A549 (cell line): Measurements from ENCODE around the gene TYW3.

Experiments
- CTCF ChIP-seq: fragments of >200 bp; sonication (Bioruptor Twin); formaldehyde crosslinking; IDR thresholded peaks from 3 replicates; pipeline ENCODE4 v1.5.1; 2016
- EP300 ChIP-seq, 2 experiments: fragments of >200 bp; sonication (Bioruptor Twin); formaldehyde crosslinking; IDR thresholded peaks; 2 replicates in 1 of 2; 3 replicates in 1 of 2; pipeline ENCODE4 v1.6.1; 2016 to 2017
- HMGXB4 ChIP-seq: fragments of 250-450 bp; sonication (Bioruptor Pico); IDR thresholded peaks from 2 replicates; pipeline ENCODE4 v1.5.0; 2021; ENCODE audit warnings: mild to moderate bottlenecking, moderate library complexity, borderline replicate concordance
- JUN ChIP-seq, 2 experiments: fragments of >200 bp; sonication (Bioruptor Twin); formaldehyde crosslinking; IDR thresholded peaks; 2 replicates in 1 of 2; 3 replicates in 1 of 2; pipeline ENCODE4 v1.6.1; 2016 to 2017
- KDM1A ChIP-seq: fragments of 200-600 bp; sonication (generic); IDR thresholded peaks from 2 replicates; pipeline ENCODE4 v1.6.1; 2016; ENCODE audit warnings: low read depth, mild to moderate bottlenecking
- MAX ChIP-seq: IDR thresholded peaks from 2 replicates; pipeline ENCODE4 v1.6.1; 2012
- MYC ChIP-seq: IDR thresholded peaks from 2 replicates; pipeline ENCODE4 v1.6.1; 2012; ENCODE audit warnings: mild to moderate bottlenecking, inconsistent platforms, low read length, improper control_type of control experiment, borderline replicate concordance
- NFE2L2 ChIP-seq: fragments of 150-350 bp; conservative IDR thresholded peaks from 2 replicates; pipeline ENCODE4 v1.6.1; 2014; ENCODE audit warnings: low read length
- POLR2A ChIP-seq: IDR thresholded peaks from 2 replicates; pipeline ENCODE4 v1.6.1; 2012; ENCODE audit warnings: mild to moderate bottlenecking, low read length
- POLR2AphosphoS2 ChIP-seq: conservative IDR thresholded peaks from 2 replicates; pipeline ENCODE4 v1.6.1; 2012; ENCODE audit warnings: low read length, improper control_type of control experiment, inconsistent platforms
- RAD21 ChIP-seq, 2 experiments: fragments of >200 bp in 1 of 2; sonication (Bioruptor Twin) in 1 of 2; formaldehyde crosslinking in 1 of 2; IDR thresholded peaks in 1 of 2; conservative IDR thresholded peaks in 1 of 2; 2 replicates in 1 of 2; 3 replicates in 1 of 2; pipeline ENCODE4 v1.6.1; 2012 to 2018; ENCODE audit warnings: inconsistent platforms in 1 of 2
- REST ChIP-seq: fragments of 200-600 bp; sonication (generic); IDR thresholded peaks from 2 replicates; pipeline ENCODE4 v1.6.1; 2016; ENCODE audit warnings: antibody characterized with exemption, mild to moderate bottlenecking, moderate library complexity
- ZNF302 ChIP-seq: fragments of 250-450 bp; sonication (Bioruptor Pico); IDR thresholded peaks from 2 replicates; pipeline ENCODE4 v1.9.0; 2021; ENCODE audit warnings: inconsistent platforms, mild to moderate bottlenecking, moderate library complexity

GRCh38 chr1:74697832-74698231, 35.1 kb upstream of the TYW3 start:
- no peak for TF ChIP-seq POLR2AphosphoS2
- no peak for TF ChIP-seq KDM1A
- TF ChIP-seq EP300 (IDR thresholded peaks at IDR 0.05) = no peak
- no peak for TF ChIP-seq CTCF
- no peak for TF ChIP-seq MAX
- no peak for TF ChIP-seq HMGXB4
- no peak for TF ChIP-seq JUN (IDR thresholded peaks at IDR 0.05)
- TF ChIP-seq ZNF302 (CRISPR knock-in tag) = no peak
- no peak for TF ChIP-seq NFE2L2
- no peak for TF ChIP-seq REST
- no peak for TF ChIP-seq MYC
- no peak for TF ChIP-seq RAD21 (conservative IDR thresholded peaks at IDR 0.05 in 1 of 2, IDR thresholded peaks at IDR 0.05 in 1 of 2)
- no peak for TF ChIP-seq POLR2A
